IPS-20b (cell line): Measurements from ENCODE around the gene RWDD2A.

ENCODE experiments used
- H3K27ac ChIP-seq: one replicate; pipeline ENCODE4 v1.5.1; 2013; ENCODE audit warnings: low read length
- H3K27me3 ChIP-seq: 2 replicates; pipeline ENCODE4 v1.6.1; 2013; ENCODE audit warnings: mild to moderate bottlenecking, low read length, inconsistent platforms; ENCODE audit not compliant: insufficient read depth
- H3K36me3 ChIP-seq: 2 replicates; pipeline ENCODE4 v1.6.1; 2013; ENCODE audit warnings: low read depth, mild to moderate bottlenecking, inconsistent platforms, low read length, moderate library complexity; ENCODE audit not compliant: insufficient read depth
- H3K4me1 ChIP-seq: 2 replicates; pipeline ENCODE4 v1.6.1; 2013; ENCODE audit warnings: mild to moderate bottlenecking, control low read depth, inconsistent platforms, low read length, moderate library complexity; ENCODE audit not compliant: insufficient read depth
- H3K4me3 ChIP-seq: 2 replicates; pipeline ENCODE4 v1.5.1; 2013; ENCODE audit warnings: mild to moderate bottlenecking, low read length, inconsistent platforms
- H3K9ac ChIP-seq: 2 replicates; pipeline ENCODE4 v1.6.1; 2013; ENCODE audit warnings: low read depth, mild to moderate bottlenecking, inconsistent platforms, low read length, moderate library complexity
- H3K9me3 ChIP-seq: 2 replicates; pipeline ENCODE4 v1.6.1; 2013; ENCODE audit warnings: mild to moderate bottlenecking, low read depth, low read length, inconsistent platforms; ENCODE audit not compliant: insufficient read depth

RWDD2A gene

GRCh38 chr6:83192871-83193746 is at the start of gene RWDD2A, which contains the start of gene PGM3:
Gene RWDD2A (plus strand): TSS chr6:83193357. CDS start chr6:83194452, 1,095 bp downstream.
Gene PGM3 (minus strand): TSS chr6:83193265. CDS start chr6:83191012, 2,253 bp downstream.
- Histone ChIP-seq H3K27ac (no peak within 1 kb of the TSS), H3K36me3 (peaks cover 50% of the 10 kb centered on the region), H3K9ac (peak within 1 kb of the TSS; percentile 84), H3K9me3 (no peaks in the 10 kb centered on the region), H3K4me3 (peak within 1 kb of the TSS; percentile 91), H3K4me1 (no peaks in the 10 kb centered on the region; the same call in none of the 2 replicates), H3K27me3 (no peaks in the 10 kb centered on the region)

DNA sequence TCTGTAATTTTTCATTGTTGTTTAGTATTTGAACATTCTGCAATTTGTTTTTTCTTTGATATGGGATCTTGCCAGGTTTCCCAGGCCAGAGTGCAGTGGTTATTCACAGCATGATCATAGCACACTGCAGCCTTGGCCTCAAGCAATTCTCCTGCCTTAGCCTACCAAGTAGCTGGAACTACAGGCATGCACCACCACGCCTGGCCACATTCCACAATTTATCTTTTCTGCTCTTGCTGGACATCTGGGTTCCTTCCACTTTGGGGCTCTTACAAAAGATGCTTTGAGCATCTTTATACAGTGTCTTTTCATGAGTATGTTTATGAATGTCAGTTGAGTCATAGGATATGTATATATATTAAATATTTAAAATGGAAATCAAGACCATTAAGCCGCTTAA is 42.0 kb upstream of the RWDD2A start:
- no peak overlapping the region for H3K27ac ChIP-seq
- H3K9me3 ChIP-seq = no peaks in the 10 kb centered on the region
- no peak overlapping the region for H3K4me3 ChIP-seq
- no peaks in the 10 kb centered on the region for H3K4me1 ChIP-seq
- H3K27me3 ChIP-seq = no peaks in the 10 kb centered on the region
- H3K9ac ChIP-seq = no peak overlapping the region
- H3K36me3 ChIP-seq = peaks cover 61% of the 10 kb centered on the region

- H3K36me3 ChIP-seq = peaks cover 70% of the 10 kb centered on the region
- no peaks in the 10 kb centered on the region for H3K9me3 ChIP-seq
- H3K27me3 ChIP-seq = no peaks in the 10 kb centered on the region
- H3K4me3 ChIP-seq = no peak overlapping the region
- H3K27ac ChIP-seq = no peak overlapping the region
- no peaks in the 10 kb centered on the region for H3K4me1 ChIP-seq
- H3K9ac ChIP-seq = no peak overlapping the region
Observed at GRCh38 chr6:83152913-83153312, 40.2 kb upstream of the RWDD2A start.

DNA sequence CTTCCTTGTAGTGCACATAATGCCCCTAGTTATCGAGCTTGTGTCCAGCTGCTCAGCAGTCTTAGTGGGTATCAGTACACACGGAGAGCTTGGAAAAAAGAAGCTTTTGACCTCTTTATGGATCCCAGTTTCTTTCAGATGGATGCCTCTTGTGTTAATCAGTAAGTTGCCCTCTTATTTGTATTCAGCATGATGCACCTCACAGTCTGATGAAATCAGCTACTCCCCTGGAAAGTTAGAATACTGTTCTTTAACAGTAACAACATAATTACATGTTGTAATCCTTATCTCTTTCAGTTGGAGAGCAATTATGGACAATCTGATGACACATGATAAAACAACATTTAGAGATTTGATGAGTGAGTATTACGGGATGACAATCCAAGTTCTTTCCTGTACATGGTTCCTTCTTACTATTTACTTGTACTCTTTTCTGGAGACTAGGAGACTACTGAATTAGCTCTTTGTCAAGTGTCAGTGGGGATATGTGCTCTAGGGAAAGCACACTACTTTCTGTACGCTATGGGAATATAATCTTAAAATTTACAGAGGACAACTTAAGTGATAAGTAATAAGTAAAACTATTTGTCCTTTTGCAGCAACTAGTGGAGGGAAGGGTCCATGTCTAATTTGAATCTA is 39.2 kb upstream of the RWDD2A start:
- peaks cover 62% of the 10 kb centered on the region for H3K36me3 ChIP-seq
- no peak overlapping the region for H3K9ac ChIP-seq
- H3K9me3 ChIP-seq = no peaks in the 10 kb centered on the region
- H3K4me1 ChIP-seq = no peaks in the 10 kb centered on the region
- H3K27ac ChIP-seq = no peak overlapping the region
- H3K4me3 ChIP-seq = no peak overlapping the region
- H3K27me3 ChIP-seq = no peaks in the 10 kb centered on the region

GRCh38 chr6:83155794-83156193 is 37.4 kb upstream of the RWDD2A start:
- Histone ChIP-seq H3K27ac (no peak overlapping the region), H3K4me3 (no peak overlapping the region), H3K27me3 (no peaks in the 10 kb centered on the region), H3K4me1 (no peaks in the 10 kb centered on the region), H3K36me3 (peaks cover 77% of the 10 kb centered on the region), H3K9me3 (no peaks in the 10 kb centered on the region), H3K9ac (no peak overlapping the region)

GRCh38 chr6:83160167-83160566 is 33.0 kb upstream of the RWDD2A start:
- H3K9ac ChIP-seq = no peak overlapping the region
- peaks cover 69% of the 10 kb centered on the region for H3K36me3 ChIP-seq
- no peak overlapping the region for H3K4me3 ChIP-seq
- no peak overlapping the region for H3K27ac ChIP-seq
- no peaks in the 10 kb centered on the region for H3K4me1 ChIP-seq
- no peaks in the 10 kb centered on the region for H3K27me3 ChIP-seq
- no peaks in the 10 kb centered on the region for H3K9me3 ChIP-seq

GRCh38 chr6:83167726-83168278 is 25.4 kb upstream of the RWDD2A start:
- peaks cover 98% of the 10 kb centered on the region for H3K36me3 ChIP-seq
- no peak overlapping the region for H3K4me3 ChIP-seq
- H3K4me1 ChIP-seq = no peaks in the 10 kb centered on the region
- no peak overlapping the region for H3K9ac ChIP-seq
- H3K9me3 ChIP-seq = no peaks in the 10 kb centered on the region
- no peak overlapping the region for H3K27ac ChIP-seq
- H3K27me3 ChIP-seq = no peaks in the 10 kb centered on the region

DNA sequence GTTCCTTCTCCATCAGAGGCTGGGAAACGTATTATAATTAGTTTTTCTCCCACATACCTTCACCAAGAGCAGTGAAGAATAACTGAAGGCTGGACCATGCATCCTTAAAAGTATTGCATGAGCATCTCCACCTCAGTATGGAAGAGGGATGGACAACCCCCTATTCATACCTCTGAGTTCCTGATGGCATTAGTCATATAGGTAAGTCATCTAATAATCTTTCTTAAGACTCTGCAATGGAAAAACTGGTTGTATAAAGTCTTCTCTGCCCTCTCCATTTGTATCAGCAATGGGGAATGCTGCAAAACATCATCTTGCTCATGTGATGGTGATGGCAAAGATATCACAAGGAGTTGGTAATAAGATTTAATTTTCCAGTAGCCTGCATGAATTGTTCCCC is 24.6 kb upstream of the RWDD2A start:
- Histone ChIP-seq H3K4me1 (no peaks in the 10 kb centered on the region), H3K27ac (no peak overlapping the region), H3K9me3 (no peaks in the 10 kb centered on the region), H3K9ac (no peak overlapping the region), H3K27me3 (no peaks in the 10 kb centered on the region), H3K36me3 (peaks cover 98% of the 10 kb centered on the region), H3K4me3 (no peak overlapping the region)

- Histone ChIP-seq H3K9ac (no peak overlapping the region), H3K4me3 (no peak overlapping the region), H3K27me3 (no peaks in the 10 kb centered on the region), H3K9me3 (no peaks in the 10 kb centered on the region), H3K4me1 (no peaks in the 10 kb centered on the region), H3K27ac (no peak overlapping the region), H3K36me3 (peaks cover 98% of the 10 kb centered on the region)
Observed at GRCh38 chr6:83169106-83169505, 24.1 kb upstream of the RWDD2A start.

DNA sequence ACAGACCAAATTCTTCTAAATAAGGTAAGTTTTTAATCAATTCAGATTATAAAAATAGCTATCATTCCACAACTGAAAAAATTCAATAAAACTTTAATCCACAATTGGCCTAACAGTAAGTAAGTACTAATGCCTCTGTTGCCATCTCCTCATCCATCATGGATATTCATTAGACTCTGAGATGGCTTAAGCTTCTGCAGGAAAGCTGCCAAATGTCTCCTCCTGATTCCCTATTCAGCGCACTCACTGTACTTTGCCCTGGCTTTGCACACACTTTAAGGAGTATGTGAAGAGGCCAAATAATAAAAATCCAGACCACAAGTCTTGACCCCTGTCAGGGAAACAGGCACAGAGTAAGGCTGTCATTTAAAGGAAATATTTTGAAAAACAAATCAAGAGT is 23.6 kb upstream of the RWDD2A start:
- Histone ChIP-seq H3K27ac (no peak overlapping the region), H3K9me3 (no peaks in the 10 kb centered on the region), H3K4me1 (no peaks in the 10 kb centered on the region), H3K27me3 (no peaks in the 10 kb centered on the region), H3K9ac (no peak overlapping the region), H3K36me3 (peaks cover 98% of the 10 kb centered on the region), H3K4me3 (no peak overlapping the region)

DNA sequence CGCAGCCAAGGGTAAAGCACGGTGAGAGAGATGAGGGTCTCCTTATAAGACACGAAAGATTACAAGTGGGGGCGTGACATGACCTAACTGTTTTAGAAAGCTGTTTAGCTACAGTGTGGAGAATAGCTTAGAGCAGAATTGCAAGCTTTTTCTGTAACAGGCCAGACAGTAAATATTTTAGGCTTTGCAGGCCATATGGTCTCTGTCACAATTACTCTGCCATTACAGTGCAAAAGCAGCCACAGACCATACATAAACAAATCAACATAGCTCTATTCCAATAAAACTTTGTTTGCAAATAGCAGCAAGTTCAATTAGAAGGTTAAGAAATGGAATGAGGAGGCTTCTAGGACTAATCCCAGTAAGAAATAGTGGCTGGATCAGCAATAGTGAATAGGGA is 16.9 kb upstream of the RWDD2A start:
- H3K9ac ChIP-seq = no peak overlapping the region
- peaks cover 94% of the 10 kb centered on the region for H3K36me3 ChIP-seq
- H3K4me1 ChIP-seq = peaks cover 1% of the 10 kb centered on the region
- H3K4me3 ChIP-seq = no peak overlapping the region
- no peak overlapping the region for H3K27ac ChIP-seq
- H3K27me3 ChIP-seq = no peaks in the 10 kb centered on the region
- H3K9me3 ChIP-seq = no peaks in the 10 kb centered on the region
